Right ventricle myocardium superior (tissue), 1 donor: Measurements from ENCODE around the gene GART. TPM values are rescaled to one million over a fixed set of nuclear protein-coding genes. Genes with fewer than 3 reads are reported as not detected.
A peak's percentile ranks its signal among the peaks of the same experiment; 100 is the strongest.
"Not testable (repeated sequence)": the region's sequence is repeated elsewhere in the genome, so short reads cannot be mapped to it uniquely, and the experiment has no call there.

Experiments used
- ATAC-seq: fragments of 200-7000 bp; cut with Tn5 transposase; one replicate; pipeline ENCODE4 v1.9.1; 2020; ENCODE audit warnings: mild to moderate bottlenecking; ENCODE audit not compliant: poor library complexity
- DNase-seq: peaks from one replicate; pipeline ENCODE4 v3.0.0-alpha.2; 2020
- intact Hi-C: fragments of 100-400 bp; cut with DNase I; formaldehyde crosslinking; loops from one replicate; pipeline ENCODE4 v1.11.2; 2022
- long read RNA-seq: library from polyadenylated mRNA; unstranded; transcript quantifications from one replicate; pipeline ENCODE4 v2.0.0, GENCODE V29; 2021
- total RNA-seq: library from RNA; stranded (reverse); fragmentation: NEBNext Ultra II Directional; extraction: Animal tissue kit (Norgen Biotek cat#: 25700); gene quantifications from one replicate; pipeline ENCODE4 v1.2.1, GENCODE V29; 2021
- donor health status: DM: no; HTN: yes; CAD: no; lungs with severe emphysema.

GART gene
- total RNA-seq = 38.0 TPM
- long read RNA-seq, transcript GART-203 (22 exons, 3,341 nt) = major isoform, 50 of 113 reads
- long read RNA-seq, transcript GART-201 (11 exons, 2,149 nt) = minor isoform, 33 of 113 reads
- long read RNA-seq, partial matches to known transcripts = 15 of 113 reads
- long read RNA-seq, other reads (novel, unspliced or antisense) = 14 of 113 reads

- ATAC-seq (peak; percentile 91), DNase-seq (peak; percentile 90)
- intact Hi-C loops = no loop called here
Measured at GRCh38 chr21:33541756-33542639, at the start of gene GART. Gene GART (minus strand): TSS chr21:33542117. CDS start chr21:33539315, 2,802 bp downstream.

GRCh38 chr21:33588485-33589335 is 46.8 kb upstream of the GART start, which contains the start of gene DONSON:
Gene DONSON (minus strand): TSS chr21:33588684. CDS start chr21:33588641, 43 bp downstream.
- intact Hi-C loops = no loop called here
- peak; percentile 98 for ATAC-seq
- DNase-seq = peak; percentile 93

GRCh38 chr21:33587792-33588484 is 46.0 kb upstream of the GART start:
- ATAC-seq = peak; percentile 13
- intact Hi-C loops = no loop called here
- DNase-seq = peak; percentile 63

- ATAC-seq = no peak
- no peak for DNase-seq
- intact Hi-C loops = no loop called here
Measured at GRCh38 chr21:33586927-33587326, 45.0 kb upstream of the GART start.

GRCh38 chr21:33584455-33584854 is 42.5 kb upstream of the GART start:
- DNase-seq = no peak
- intact Hi-C loops = no loop called here
- ATAC-seq = no peak

GRCh38 chr21:33578959-33579542 is 37.1 kb upstream of the GART start:
- ATAC-seq = peak; percentile 30
- intact Hi-C loops = no loop called here
- DNase-seq = no peak

- ATAC-seq (no peak), DNase-seq (no peak)
- intact Hi-C loops = no loop called here
Measured at GRCh38 chr21:33578214-33578613, 36.3 kb upstream of the GART start.

GRCh38 chr21:33576741-33577141 is 34.8 kb upstream of the GART start:
- intact Hi-C loops, ATAC-seq, DNase-seq: not testable (repeated sequence)

GRCh38 chr21:33572350-33572749 is 30.4 kb upstream of the GART start:
- intact Hi-C loops = no loop called here
- ATAC-seq = peak; percentile 53
- no peak for DNase-seq

- no peak for ATAC-seq
- no peak for DNase-seq
- intact Hi-C loops = no loop called here
Measured at GRCh38 chr21:33569991-33570390, 28.1 kb upstream of the GART start.

- intact Hi-C loops = no loop called here
- ATAC-seq (no peak), DNase-seq (no peak)
Measured at GRCh38 chr21:33568448-33568847, 26.5 kb upstream of the GART start.

GRCh38 chr21:33567914-33568313 is 26.0 kb upstream of the GART start:
- DNase-seq (no peak), ATAC-seq (no peak)
- intact Hi-C loops = no loop called here

- DNase-seq (no peak), ATAC-seq (no peak)
- intact Hi-C loops = no loop called here
Measured at GRCh38 chr21:33566514-33566913, 24.6 kb upstream of the GART start.

- DNase-seq (no peak), ATAC-seq (no peak)
- intact Hi-C loops = no loop called here
Measured at GRCh38 chr21:33562389-33562788, 20.5 kb upstream of the GART start.

GRCh38 chr21:33561373-33561772 is 19.5 kb upstream of the GART start:
- intact Hi-C loops = no loop called here
- ATAC-seq (no peak), DNase-seq (no peak)

GRCh38 chr21:33560965-33561364 is 19.0 kb upstream of the GART start:
- DNase-seq (no peak), ATAC-seq (no peak)
- intact Hi-C loops = no loop called here

GRCh38 chr21:33559813-33560212 is 17.9 kb upstream of the GART start:
- no peak for DNase-seq
- intact Hi-C loops = no loop called here
- ATAC-seq = no peak

GRCh38 chr21:33558777-33559421 is 17.0 kb upstream of the GART start:
- intact Hi-C loops = no loop called here
- DNase-seq (no peak), ATAC-seq (no peak)
